Measurements from ENCODE around the gene EFHB.
"Not testable (repeated sequence)": the region's sequence is repeated elsewhere in the genome, so short reads cannot be mapped to it uniquely, and the experiment has no call there.

Gene EFHB, protein sequence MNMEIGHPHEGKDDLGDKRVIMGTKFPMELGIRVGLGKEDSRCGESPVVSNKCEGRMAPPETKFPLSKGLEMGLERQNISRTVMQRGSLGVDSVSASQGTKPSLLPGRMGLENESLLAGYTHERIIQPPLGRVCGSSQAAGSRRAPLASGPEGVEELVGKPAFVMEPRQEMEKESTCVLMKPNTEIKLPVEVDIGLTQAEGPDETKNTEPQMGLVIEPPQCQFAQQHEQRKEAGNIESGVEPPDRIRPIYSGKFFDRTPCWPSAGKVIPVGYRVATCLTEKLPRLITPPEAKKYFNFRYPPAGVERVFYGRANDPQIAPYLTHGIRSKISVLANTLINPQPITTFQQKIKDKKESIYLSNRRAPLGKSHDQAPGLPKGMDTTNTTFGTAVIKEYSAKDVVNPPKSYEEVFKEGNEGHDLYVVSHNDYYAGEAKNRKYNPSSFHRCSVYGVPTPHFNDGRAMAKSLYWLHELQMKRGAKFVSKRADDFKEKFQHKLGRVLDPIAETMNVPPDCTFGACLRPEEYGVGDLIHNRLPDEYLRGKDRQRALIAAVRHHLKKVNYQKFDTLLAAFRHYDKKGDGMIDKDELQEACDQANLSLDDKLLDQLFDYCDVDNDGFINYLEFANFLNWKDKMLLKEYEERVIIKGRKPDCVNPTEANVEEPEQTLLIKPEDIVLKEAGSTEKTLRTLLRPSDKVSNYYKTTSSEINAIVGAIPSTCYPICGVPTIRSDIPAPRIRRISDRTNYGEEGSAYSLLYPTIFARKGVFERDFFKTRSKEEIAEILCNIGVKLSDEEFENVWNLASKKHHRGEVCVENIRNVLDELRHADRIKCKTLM

GRCh38 chr3:19934098-19934566 is at the start of gene EFHB:
TSS of gene EFHB (minus strand) at chr3:19934217. CDS start at chr3:19934018, 199 bp downstream.
- no peak for DNase-seq

GRCh38 chr3:19972054-19972453 is 38.0 kb upstream of the EFHB start:
- DNase-seq: no peak

GRCh38 chr3:19970327-19970726 is 36.3 kb upstream of the EFHB start:
- no peak for DNase-seq

DNA sequence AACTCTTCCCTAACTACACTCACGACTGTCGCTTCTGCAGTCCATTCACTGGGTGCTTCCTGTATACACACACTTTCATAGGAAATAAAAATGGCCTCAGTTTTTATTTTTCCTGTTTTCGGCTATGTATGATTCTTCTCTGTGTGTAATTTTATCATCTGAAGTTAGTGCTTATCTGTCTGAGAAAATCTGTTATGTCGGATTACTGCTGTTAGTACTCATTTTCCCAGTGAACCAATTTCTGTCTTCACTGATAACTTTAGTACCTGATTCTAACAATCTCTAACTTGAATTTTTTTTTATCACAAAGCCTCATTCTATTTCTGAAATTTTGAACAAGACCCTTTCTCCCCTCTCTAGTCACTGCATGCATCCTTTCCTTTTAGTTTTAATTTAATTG is 33.8 kb upstream of the EFHB start:
- DNase-seq: no peak

DNA sequence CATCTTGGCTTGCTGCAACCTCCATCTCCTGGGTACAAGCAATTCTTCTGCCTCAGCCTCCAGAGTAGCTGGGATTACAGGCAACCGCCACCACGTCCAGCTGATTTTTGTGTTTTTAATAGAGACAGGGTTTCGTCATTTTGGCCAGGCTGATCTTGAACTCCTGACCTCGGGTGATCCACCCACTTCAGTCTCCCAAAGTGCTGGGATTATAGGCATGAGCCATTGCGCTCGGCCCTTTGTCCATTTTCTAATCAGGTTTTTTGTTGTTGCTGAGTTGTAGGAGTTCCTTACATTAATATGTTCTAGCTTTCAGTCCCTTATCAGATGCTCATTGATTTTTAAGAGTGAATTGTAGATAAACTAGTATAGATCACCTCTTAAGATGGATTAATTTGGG is 33.2 kb upstream of the EFHB start:
- DNase-seq: no peak

DNA sequence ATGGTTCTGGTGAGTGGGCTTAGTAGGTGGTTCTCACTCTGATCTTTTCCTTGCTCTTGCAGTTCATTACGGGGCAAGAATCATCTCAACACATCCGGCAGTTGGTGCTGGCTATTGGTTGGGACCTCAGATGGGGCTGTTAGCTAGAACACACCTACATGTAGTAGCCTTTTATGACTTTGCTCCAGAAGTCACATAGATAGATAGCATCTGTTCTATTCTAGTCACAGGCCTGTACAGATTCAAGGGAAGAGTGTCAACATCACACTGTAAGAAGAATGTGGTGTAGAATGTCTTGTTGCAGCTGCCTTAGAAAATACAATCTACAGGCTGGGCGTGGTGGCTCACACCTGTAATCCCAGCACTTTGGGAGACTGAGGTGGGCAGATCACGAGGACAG is 27.9 kb upstream of the EFHB start:
- DNase-seq: no peak

DNA sequence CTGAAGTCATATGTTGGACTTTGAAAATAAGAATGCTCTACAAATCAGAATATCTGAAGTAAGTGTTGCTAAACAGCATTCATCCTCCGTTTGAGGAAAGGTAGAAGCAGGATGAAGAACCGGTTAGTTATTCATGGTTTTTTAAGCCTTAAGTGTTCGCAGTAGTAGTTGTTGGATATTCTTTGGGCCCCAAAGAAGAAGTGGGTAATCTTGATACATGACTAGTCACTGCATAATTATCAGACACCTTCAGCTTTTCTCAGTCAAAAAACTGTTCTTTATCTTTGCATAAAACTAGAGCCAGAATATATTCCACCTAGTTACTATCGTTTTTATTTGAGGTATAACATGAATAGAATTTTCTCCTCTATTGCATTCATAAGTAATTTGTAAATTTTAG is 26.7 kb upstream of the EFHB start:
- DNase-seq: no peak

GRCh38 chr3:19959505-19959904 is 25.5 kb upstream of the EFHB start:
- DNase-seq: no peak

GRCh38 chr3:19957354-19957753 is 23.3 kb upstream of the EFHB start:
- not testable (repeated sequence) for DNase-seq

DNA sequence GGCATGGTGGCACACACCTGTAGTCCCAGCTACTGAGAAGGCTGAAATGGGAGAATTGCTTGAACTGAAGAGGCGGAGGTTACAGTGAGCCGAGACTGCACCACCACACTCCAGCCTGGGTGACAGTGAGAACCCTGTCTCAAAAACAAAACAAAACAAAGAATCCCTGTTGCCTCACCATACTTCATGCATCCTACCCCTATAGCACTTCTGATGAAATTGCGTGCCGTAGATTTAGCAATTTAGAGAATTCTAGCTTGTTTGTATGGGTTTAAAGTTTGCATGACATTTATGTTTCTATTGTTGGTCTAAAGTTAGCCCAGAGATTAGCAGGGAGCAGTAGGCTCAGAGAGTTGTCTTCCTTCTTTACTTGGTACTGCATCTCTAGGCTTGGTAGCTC is 20.7 kb upstream of the EFHB start:
- no peak for DNase-seq

GRCh38 chr3:19950316-19950715 is 16.3 kb upstream of the EFHB start:
- no peak for DNase-seq

DNA sequence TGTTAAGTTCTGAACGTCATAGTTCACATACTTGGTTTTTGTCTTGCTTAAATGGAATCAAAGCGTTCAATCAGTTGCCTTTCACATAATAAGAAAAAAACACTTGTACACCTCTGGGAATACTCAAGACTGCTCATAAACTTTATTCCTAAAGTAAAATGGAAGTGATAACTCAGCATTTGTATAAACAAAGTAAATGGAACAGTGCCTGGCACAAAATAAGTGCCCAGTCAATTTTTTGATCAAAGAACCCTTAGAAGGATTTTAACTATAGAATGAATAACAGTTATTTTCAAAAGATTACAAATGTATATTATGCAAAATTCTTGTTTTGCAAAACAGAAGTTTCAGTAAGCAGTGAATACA is 14.2 kb upstream of the EFHB start:
- no peak for DNase-seq

- DNase-seq: peak; percentile 78
These were observed 13.7 kb upstream of the EFHB start for GRCh38 chr3:19947549-19948225.

DNA sequence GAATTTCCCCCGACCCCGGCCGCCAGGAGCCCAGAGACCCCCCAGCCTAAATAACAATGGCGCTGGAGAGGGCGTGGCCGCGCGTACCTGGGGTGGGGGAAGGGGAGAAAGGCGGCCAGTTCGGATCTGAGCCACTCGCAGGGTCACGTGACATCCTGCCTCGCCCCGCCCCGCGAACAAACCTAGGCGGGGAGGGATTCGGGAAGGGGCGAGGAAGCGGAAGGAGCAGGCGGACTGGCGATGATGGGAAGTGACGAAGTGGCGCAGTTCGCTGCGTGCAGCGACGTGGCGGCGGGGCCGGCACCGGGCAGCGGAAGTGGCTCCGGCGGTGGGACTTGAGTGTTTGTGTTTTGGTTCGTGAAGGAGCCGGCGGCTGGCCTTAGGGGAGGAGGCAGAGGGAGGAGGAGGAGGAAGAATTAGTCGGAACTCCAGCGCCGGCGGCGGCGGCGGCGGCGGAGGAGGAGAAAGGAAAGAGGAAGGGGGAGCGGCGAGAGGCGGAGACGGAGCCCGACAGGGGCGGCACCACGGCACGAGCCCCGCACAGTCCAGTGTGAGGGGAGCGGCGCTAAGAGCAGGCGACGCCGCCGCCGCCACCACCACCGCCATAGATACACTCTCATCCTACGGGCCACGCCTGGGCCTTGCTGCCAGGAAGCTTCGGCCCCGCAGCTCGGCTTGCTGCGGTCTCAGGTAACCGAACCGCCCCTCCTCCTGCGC is 13.0 kb upstream of the EFHB start, which contains the start of gene RAB5A:
Gene RAB5A (plus strand): TSS at position 266 of the 717 bp plus-strand sequence. CDS start 3,802 bp downstream, outside the sequence.
- DNase-seq: peak; percentile 95

DNA sequence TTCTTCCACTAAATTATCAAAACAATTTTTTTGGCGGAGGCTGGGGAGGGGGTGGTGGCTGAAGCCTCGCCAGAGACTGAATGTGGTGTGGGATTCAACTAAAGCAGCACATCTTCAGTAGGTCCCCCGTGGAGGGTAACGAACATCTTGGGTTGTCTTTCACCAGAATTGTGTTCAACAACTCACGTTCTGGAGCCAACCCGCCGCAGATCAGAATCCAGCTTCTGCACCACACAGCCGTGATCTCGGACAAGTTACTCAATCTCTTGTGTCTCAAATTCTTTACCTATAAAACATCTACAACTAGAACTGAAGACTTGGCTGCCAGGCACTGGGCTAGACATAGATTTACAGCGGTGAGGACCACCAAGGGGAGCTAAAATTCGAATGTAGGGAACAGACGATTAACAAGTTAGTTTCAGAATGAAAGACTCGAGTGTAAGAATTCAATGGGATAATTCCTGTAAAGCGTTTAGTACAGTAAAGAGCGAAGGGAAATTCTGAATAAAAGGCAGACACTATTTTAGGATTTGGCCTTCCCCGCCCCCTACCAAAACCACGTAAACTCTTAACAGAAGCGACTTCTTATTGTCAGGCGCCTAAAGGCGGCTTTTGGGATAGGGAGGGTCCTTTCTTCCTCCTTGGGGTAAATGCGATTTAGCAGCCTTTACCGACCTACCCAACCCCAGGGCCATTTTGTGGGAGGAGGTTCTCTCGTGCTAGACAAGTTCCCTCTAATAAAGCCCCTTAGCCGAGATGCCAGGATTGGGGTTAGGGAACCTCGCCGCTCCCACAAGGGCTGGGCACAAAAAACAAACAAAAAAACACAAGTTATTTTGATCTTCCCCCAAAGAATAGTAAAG is 12.2 kb upstream of the EFHB start:
- no peak for DNase-seq

- no peak for DNase-seq
These were observed 11.5 kb upstream of the EFHB start for GRCh38 chr3:19945534-19945933.

- DNase-seq: no peak
These were observed 6.6 kb upstream of the EFHB start for GRCh38 chr3:19940643-19941042.

- DNase-seq: no peak
These were observed 4.2 kb upstream of the EFHB start for GRCh38 chr3:19938295-19938627.

GRCh38 chr3:19937459-19938294 is 3.7 kb upstream of the EFHB start:
- no peak for DNase-seq

GRCh38 chr3:19932422-19932821 is 1.6 kb downstream of the EFHB start:
- no peak for DNase-seq

DNA sequence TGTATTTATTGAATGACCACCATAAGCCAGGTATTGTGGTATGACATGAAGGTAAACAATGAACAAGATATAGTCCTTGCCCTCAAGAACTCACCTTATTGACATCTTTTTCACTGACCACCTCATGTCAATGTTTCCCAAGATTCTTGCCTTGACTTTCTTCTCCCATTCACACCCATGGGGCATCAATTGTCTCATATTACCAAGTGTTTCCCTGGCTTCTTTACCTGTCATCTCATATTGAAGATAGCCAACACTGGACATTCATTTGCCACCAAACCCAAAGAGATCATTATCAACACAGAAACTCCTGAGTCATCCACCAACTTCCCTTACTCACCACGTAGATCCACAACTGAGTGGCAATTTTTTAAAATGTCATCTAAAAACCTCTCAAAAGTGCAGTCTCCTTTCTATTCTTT is 2.2 kb downstream of the EFHB start:
- DNase-seq: no peak

Measured in activated CD8-positive, alpha-beta memory T cell treated with anti-CD3 and anti-CD28 coated beads, Interleukin-2, amount 50 U/mL, for 48 hours (primary cell).